ENCODE data around the gene MRPL38.

GRCh38 chr17:75854881-75855309 lies 49.8 kb downstream of the MRPL38 start:
- TF ChIP-seq CTCF (IDR thresholded peaks at IDR 0.05) (no peak), POLR2A (IDR thresholded peaks at IDR 0.05) (no peak), EP300 (IDR thresholded peaks at IDR 0.05) (no peak)
